ENCODE measurements around the gene CEACAM8. TPM values are rescaled to one million over a fixed set of nuclear protein-coding genes. Genes with fewer than 3 reads are reported as not detected.

Gene CEACAM8
- total RNA-seq, 2 donors from 2014 or later = not detected

GRCh38 chr19:42534391-42534790, 60.3 kb downstream of the CEACAM8 start:
- Mint-ChIP-seq H3K27ac (no peak overlapping the region), H3K9me3 (no peaks in the 10 kb centered on the region), H3K4me1 (peaks cover 11% of the 10 kb centered on the region), H3K4me3 (no peak overlapping the region), H3K27me3 (ENCODE audit: insufficient read depth) (no peaks in the 10 kb centered on the region), H3K36me3 (ENCODE audit: low read depth) (peaks cover 2% of the 10 kb centered on the region)
- TF ChIP-seq CTCF (conservative IDR thresholded peaks at IDR 0.05) = no peak
- no peak for DNase-seq
- H3K4me1 ChIP-seq (ENCODE audit: control insufficient read depth, insufficient read depth, low read length) = no peaks in the 10 kb centered on the region
- H3K9ac ChIP-seq (ENCODE audit: extremely low read depth, low read length, poor library complexity, severe bottlenecking) = no peak overlapping the region
- no peaks in the 10 kb centered on the region for H3K36me3 ChIP-seq (ENCODE audit: control insufficient read depth, insufficient read depth, low read length)
- no peak overlapping the region for H3K4me3 ChIP-seq (ENCODE audit: low read length)
- no peak overlapping the region for H3K27ac ChIP-seq (ENCODE audit: low read depth, low read length)
- H3K27me3 ChIP-seq (ENCODE audit: control insufficient read depth, insufficient read depth, low read length, poor library complexity, severe bottlenecking) = no peaks in the 10 kb centered on the region
- no peaks in the 10 kb centered on the region for H3K9me3 ChIP-seq (ENCODE audit: control insufficient read depth, low read length)

- H3K36me3 Mint-ChIP-seq (ENCODE audit: low read depth) = peaks cover 2% of the 10 kb centered on the region
- DNase-seq = no peak
Measured at GRCh38 chr19:42532891-42533290, 61.8 kb downstream of the CEACAM8 start.

GRCh38 chr19:42531313-42531712, 63.4 kb downstream of the CEACAM8 start:
- Histone ChIP-seq H3K4me1 (ENCODE audit: control insufficient read depth, insufficient read depth, low read length) (peaks cover 2% of the 10 kb centered on the region), H3K4me3 (ENCODE audit: low read length) (no peak overlapping the region), H3K9ac (ENCODE audit: extremely low read depth, low read length, poor library complexity, severe bottlenecking) (no peak overlapping the region), H3K9me3 (ENCODE audit: control insufficient read depth, low read length) (no peaks in the 10 kb centered on the region), H3K27ac (ENCODE audit: low read depth, low read length) (no peak overlapping the region), H3K36me3 (ENCODE audit: control insufficient read depth, insufficient read depth, low read length) (no peaks in the 10 kb centered on the region), H3K27me3 (ENCODE audit: control insufficient read depth, insufficient read depth, low read length, poor library complexity, severe bottlenecking) (no peaks in the 10 kb centered on the region)
- Mint-ChIP-seq H3K27ac (no peak overlapping the region), H3K4me3 (no peak overlapping the region), H3K4me1 (peaks cover 14% of the 10 kb centered on the region), H3K36me3 (ENCODE audit: low read depth) (peaks cover 2% of the 10 kb centered on the region), H3K9me3 (no peaks in the 10 kb centered on the region), H3K27me3 (ENCODE audit: insufficient read depth) (no peaks in the 10 kb centered on the region)
- no peak for DNase-seq
- 92 to 100% methylated on average over 2 to 3 of the region's 3 CpGs for WGBS, 2 experiments (ENCODE audit: insufficient coverage in 1 of 2, insufficient read length in 1 of 2)
- TF ChIP-seq CTCF (conservative IDR thresholded peaks at IDR 0.05) = no peak

More at GRCh38 chr19:42532891-42533290, 61.8 kb downstream of the CEACAM8 start:
- no peak overlapping the region for H3K27ac ChIP-seq (ENCODE audit: low read depth, low read length)
- 92 to 96% methylated on average over 2 of the region's 2 CpGs for WGBS, 2 experiments (ENCODE audit: insufficient coverage in 1 of 2, insufficient read length in 1 of 2)
- H3K4me1 ChIP-seq (ENCODE audit: control insufficient read depth, insufficient read depth, low read length) = peaks cover 2% of the 10 kb centered on the region
- Mint-ChIP-seq H3K27me3 (ENCODE audit: insufficient read depth) (no peaks in the 10 kb centered on the region), H3K4me3 (no peak overlapping the region), H3K4me1 (peaks cover 13% of the 10 kb centered on the region), H3K27ac (no peak overlapping the region), H3K9me3 (no peaks in the 10 kb centered on the region)
- no peak overlapping the region for H3K4me3 ChIP-seq (ENCODE audit: low read length)
- no peak overlapping the region for H3K9ac ChIP-seq (ENCODE audit: extremely low read depth, low read length, poor library complexity, severe bottlenecking)
- no peaks in the 10 kb centered on the region for H3K36me3 ChIP-seq (ENCODE audit: control insufficient read depth, insufficient read depth, low read length)
- H3K27me3 ChIP-seq (ENCODE audit: control insufficient read depth, insufficient read depth, low read length, poor library complexity, severe bottlenecking) = no peaks in the 10 kb centered on the region
- TF ChIP-seq CTCF (conservative IDR thresholded peaks at IDR 0.05) = no peak
- H3K9me3 ChIP-seq (ENCODE audit: control insufficient read depth, low read length) = no peaks in the 10 kb centered on the region

Other genes starting within 250 kb of the CEACAM8 start
- gene CNFN, start 204.6 kb downstream of the CEACAM8 start, total RNA-seq = 1 to 10 TPM; 5.0 to 6.6 TPM
- 1 to 10 TPM; 5.9 to 8.1 TPM for gene LIPE, start 167.5 kb downstream of the CEACAM8 start, total RNA-seq
- under 1 TPM in 1 of 2 donors, not detected in 1; 0.37 TPM for gene CXCL17, start 152.0 kb downstream of the CEACAM8 start, total RNA-seq
- gene CEACAM1, start 66.4 kb downstream of the CEACAM8 start, total RNA-seq = 1 to 10 TPM; 1.0 to 1.5 TPM
- gene PSG3, start 145.6 kb upstream of the CEACAM8 start, total RNA-seq = not detected
- not detected for gene PSG8, start 170.8 kb upstream of the CEACAM8 start, total RNA-seq

Data from endodermal cell (in vitro differentiated cells).